Trophoblast cell (in vitro differentiated cells and primary cell): ENCODE data around the gene PIP5K1B.

ENCODE experiments used
- DNase-seq, 2 donors: peaks; one replicate each; pipeline ENCODE4 v3.0.0-alpha.2; 2016
- H2AFZ ChIP-seq: 2 replicates; pipeline ENCODE4 v1.6.1; 2013; ENCODE audit warnings: low read length, moderate library complexity, mild to moderate bottlenecking; ENCODE audit not compliant: insufficient read depth, poor library complexity
- H2AK5ac ChIP-seq: 2 replicates; pipeline ENCODE4 v1.6.1; 2013; ENCODE audit warnings: mild to moderate bottlenecking, low read length
- H2BK120ac ChIP-seq: 2 replicates; pipeline ENCODE4 v1.6.1; 2013; ENCODE audit warnings: low read length, mild to moderate bottlenecking, moderate library complexity; ENCODE audit not compliant: insufficient read depth, poor library complexity
- H2BK12ac ChIP-seq: 2 replicates; pipeline ENCODE4 v1.6.1; 2013; ENCODE audit warnings: mild to moderate bottlenecking, low read length, moderate library complexity
- H2BK5ac ChIP-seq: 2 replicates; pipeline ENCODE4 v1.6.1; 2013; ENCODE audit warnings: low read length, low read depth, moderate library complexity, mild to moderate bottlenecking; ENCODE audit not compliant: poor library complexity
- H3K14ac ChIP-seq: 2 replicates; pipeline ENCODE4 v1.6.1; 2013; ENCODE audit warnings: mild to moderate bottlenecking, low read length
- H3K18ac ChIP-seq: 2 replicates; pipeline ENCODE4 v1.6.1; 2013; ENCODE audit warnings: mild to moderate bottlenecking, low read length
- H3K23ac ChIP-seq: 2 replicates; pipeline ENCODE4 v1.6.1; 2013; ENCODE audit warnings: low read length
- H3K27ac ChIP-seq: 2 replicates; pipeline ENCODE4 v1.5.1; 2013; ENCODE audit warnings: low read depth, mild to moderate bottlenecking, inconsistent platforms, low read length, moderate library complexity
- H3K27me3 ChIP-seq: 2 replicates; pipeline ENCODE4 v1.6.1; 2013; ENCODE audit warnings: inconsistent platforms, mild to moderate bottlenecking, low read length, moderate library complexity; ENCODE audit not compliant: insufficient read depth
- H3K36me3 ChIP-seq, 2 experiments: 1 replicate in 1 of 2; 2 replicates in 1 of 2; pipeline ENCODE4 v1.6.1; 2013; ENCODE audit warnings: low read length in 2 of 2, mild to moderate bottlenecking in 2 of 2, moderate library complexity in 1 of 2; ENCODE audit not compliant: insufficient read depth in 2 of 2, control insufficient read depth in 1 of 2
- H3K4ac ChIP-seq: 2 replicates; pipeline ENCODE4 v1.6.1; 2013; ENCODE audit warnings: low read depth, mild to moderate bottlenecking, low read length, moderate library complexity
- H3K4me1 ChIP-seq, 2 experiments: 1 replicate in 1 of 2; 2 replicates in 1 of 2; pipeline ENCODE4 v1.6.1; 2013; ENCODE audit warnings: low read length in 2 of 2, mild to moderate bottlenecking in 2 of 2, moderate library complexity in 1 of 2; ENCODE audit not compliant: insufficient read depth in 2 of 2, control insufficient read depth in 1 of 2
- H3K4me2 ChIP-seq: 2 replicates; pipeline ENCODE4 v1.6.1; 2013; ENCODE audit warnings: inconsistent platforms, mild to moderate bottlenecking, low read length, moderate library complexity
- H3K4me3 ChIP-seq: 2 replicates; pipeline ENCODE4 v1.5.1; 2013; ENCODE audit warnings: mild to moderate bottlenecking, low read depth, low read length, inconsistent platforms
- H3K79me1 ChIP-seq: one replicate; pipeline ENCODE4 v1.6.1; 2013; ENCODE audit warnings: low read length
- H3K79me2 ChIP-seq: 2 replicates; pipeline ENCODE4 v1.6.1; 2013; ENCODE audit warnings: low read length, mild to moderate bottlenecking; ENCODE audit not compliant: control insufficient read depth, insufficient read depth, poor library complexity
- H3K9ac ChIP-seq: 2 replicates; pipeline ENCODE4 v1.6.1; 2013; ENCODE audit warnings: mild to moderate bottlenecking, low read length
- H3K9me3 ChIP-seq: 2 replicates; pipeline ENCODE4 v1.6.1; 2013; ENCODE audit warnings: low read depth, mild to moderate bottlenecking, control low read depth, inconsistent platforms, low read length; ENCODE audit not compliant: insufficient read depth
- H4K12ac ChIP-seq: 2 replicates; pipeline ENCODE4 v1.6.1; 2013; ENCODE audit warnings: low read depth, mild to moderate bottlenecking, low read length, moderate library complexity
- H4K8ac ChIP-seq: 2 replicates; pipeline ENCODE4 v1.6.1; 2013; ENCODE audit warnings: low read depth, mild to moderate bottlenecking, low read length, moderate library complexity
- H4K91ac ChIP-seq: one replicate; pipeline ENCODE4 v1.6.1; 2013; ENCODE audit warnings: low read depth, mild to moderate bottlenecking, low read length, moderate library complexity
- WGBS: extraction: QIAGEN DNeasy Blood & Tissue Kit; methylation state at CpG from one replicate; pipeline ENCODE4 v1.1.7; 2013; ENCODE audit warnings: missing lambda C conversion rate; ENCODE audit not compliant: insufficient read length, insufficient coverage; ENCODE audit errors: extremely low coverage; 5-methylcytosine and 5-hydroxymethylcytosine counted together

PIP5K1B gene

GRCh38 chr9:68898781-68899439 is 193.9 kb downstream of the PIP5K1B start:
- no peak overlapping the region for H3K23ac ChIP-seq
- no peak overlapping the region for H3K14ac ChIP-seq
- no peak overlapping the region for H4K8ac ChIP-seq
- H3K27me3 ChIP-seq = no peaks in the 10 kb centered on the region
- H3K36me3 ChIP-seq = no peaks in the 10 kb centered on the region
- no peak overlapping the region for H2BK120ac ChIP-seq
- no peak overlapping the region for H2AFZ ChIP-seq
- H3K79me2 ChIP-seq = no peaks in the 10 kb centered on the region
- H3K18ac ChIP-seq = no peak overlapping the region
- H4K91ac ChIP-seq = no peak overlapping the region
- DNase-seq = no peak
- no peak overlapping the region for H3K9ac ChIP-seq
- H3K4me3 ChIP-seq = no peak overlapping the region
- no peaks in the 10 kb centered on the region for H3K9me3 ChIP-seq
- no peaks in the 10 kb centered on the region for H3K4me1 ChIP-seq
- H2BK12ac ChIP-seq = no peak overlapping the region
- H3K4me2 ChIP-seq = no peak overlapping the region
- H3K79me1 ChIP-seq = no peaks in the 10 kb centered on the region
- H4K12ac ChIP-seq = no peak overlapping the region
- no peak overlapping the region for H3K4ac ChIP-seq
- no peak overlapping the region for H2AK5ac ChIP-seq
- no CpG with 5 or more reads among the region's 6 CpGs for WGBS
- H3K27ac ChIP-seq = no peak overlapping the region
- H2BK5ac ChIP-seq = no peak overlapping the region

GRCh38 chr9:68904454-68904853 is 199.4 kb downstream of the PIP5K1B start:
- no peak overlapping the region for H4K12ac ChIP-seq
- no peak overlapping the region for H3K9ac ChIP-seq
- H3K9me3 ChIP-seq = no peaks in the 10 kb centered on the region
- no peak overlapping the region for H2BK5ac ChIP-seq
- no peaks in the 10 kb centered on the region for H3K27me3 ChIP-seq
- no CpG with 5 or more reads among the region's 6 CpGs for WGBS
- H3K4me2 ChIP-seq = no peak overlapping the region
- no peak overlapping the region for H3K18ac ChIP-seq
- H2BK12ac ChIP-seq = no peak overlapping the region
- no peak overlapping the region for H2AFZ ChIP-seq
- peaks cover 2 to 3% of the 10 kb centered on the region in 2 experiments for H3K4me1 ChIP-seq
- no peak overlapping the region for H2AK5ac ChIP-seq
- no peak overlapping the region for H3K4me3 ChIP-seq
- H3K14ac ChIP-seq = no peak overlapping the region
- H2BK120ac ChIP-seq = no peak overlapping the region
- H4K8ac ChIP-seq = no peak overlapping the region
- no peaks in the 10 kb centered on the region for H3K79me2 ChIP-seq
- H3K27ac ChIP-seq = no peak overlapping the region
- no peaks in the 10 kb centered on the region for H3K79me1 ChIP-seq
- no peak overlapping the region for H3K23ac ChIP-seq
- DNase-seq = no peak
- H3K4ac ChIP-seq = no peak overlapping the region
- H4K91ac ChIP-seq = no peak overlapping the region
- no peaks in the 10 kb centered on the region for H3K36me3 ChIP-seq

DNA sequence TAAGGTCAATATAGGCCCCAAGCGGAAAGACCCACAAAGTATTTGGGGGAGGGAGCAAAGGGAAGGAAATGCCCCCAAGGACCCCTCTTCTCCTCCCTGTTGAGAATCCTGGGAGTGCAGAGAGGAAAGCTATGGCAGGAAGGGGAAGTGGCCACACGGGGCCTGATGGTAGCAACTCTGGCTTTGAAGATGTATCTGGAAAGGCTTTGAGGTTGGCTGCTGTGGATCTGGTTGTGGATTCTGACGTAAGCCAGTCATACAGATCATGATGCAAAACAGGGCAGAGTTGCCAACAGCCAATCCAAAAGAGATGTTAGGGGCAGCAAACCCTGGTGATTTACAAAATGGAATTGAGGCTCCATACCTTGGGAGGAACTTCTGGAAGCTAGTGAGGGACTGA is 200.1 kb downstream of the PIP5K1B start:
- H2AFZ ChIP-seq = no peak overlapping the region
- H4K8ac ChIP-seq = no peak overlapping the region
- no peak overlapping the region for H3K4ac ChIP-seq
- no peak overlapping the region for H3K4me3 ChIP-seq
- no peak overlapping the region for H4K91ac ChIP-seq
- H3K36me3 ChIP-seq = no peaks in the 10 kb centered on the region
- H2BK12ac ChIP-seq = no peak overlapping the region
- H2AK5ac ChIP-seq = no peak overlapping the region
- H3K79me2 ChIP-seq = no peaks in the 10 kb centered on the region
- H4K12ac ChIP-seq = no peak overlapping the region
- H3K9ac ChIP-seq = no peak overlapping the region
- no peak overlapping the region for H2BK5ac ChIP-seq
- no CpG with 5 or more reads among the region's 3 CpGs for WGBS
- H3K27ac ChIP-seq = no peak overlapping the region
- no peaks in the 10 kb centered on the region for H3K79me1 ChIP-seq
- H2BK120ac ChIP-seq = no peak overlapping the region
- no peak overlapping the region for H3K4me2 ChIP-seq
- no peak overlapping the region for H3K23ac ChIP-seq
- H3K4me1 ChIP-seq = peaks cover 2 to 3% of the 10 kb centered on the region in 2 experiments
- DNase-seq = no peak
- no peaks in the 10 kb centered on the region for H3K27me3 ChIP-seq
- no peak overlapping the region for H3K18ac ChIP-seq
- H3K14ac ChIP-seq = no peak overlapping the region
- H3K9me3 ChIP-seq = no peaks in the 10 kb centered on the region

DNA sequence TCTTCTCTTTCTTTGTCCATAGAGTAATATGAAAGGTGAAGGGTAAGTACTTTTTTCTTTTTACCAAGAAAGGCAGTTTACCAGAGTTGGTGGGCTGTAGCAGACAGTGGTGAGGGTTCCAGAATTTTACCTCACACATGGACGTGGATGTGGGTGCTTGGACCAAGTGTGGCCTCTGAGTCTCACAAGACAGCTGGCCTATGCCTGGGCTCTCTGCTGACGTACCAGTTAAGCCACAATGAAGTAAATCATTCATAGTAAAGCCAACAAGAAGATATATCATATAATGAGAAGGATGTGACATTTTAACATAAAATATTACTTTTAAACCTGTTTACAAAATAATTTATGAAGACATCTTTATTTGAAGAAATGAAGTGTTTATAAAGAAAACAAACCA is 202.9 kb downstream of the PIP5K1B start:
- Histone ChIP-seq H3K4me2 (no peak overlapping the region), H3K4ac (no peak overlapping the region), H2BK120ac (no peak overlapping the region), H3K14ac (no peak overlapping the region), H3K79me2 (no peaks in the 10 kb centered on the region), H4K12ac (no peak overlapping the region), H3K4me3 (no peak overlapping the region), H2BK5ac (no peak overlapping the region), H4K91ac (no peak overlapping the region), H3K36me3 (no peaks in the 10 kb centered on the region), H4K8ac (no peak overlapping the region), H3K79me1 (no peaks in the 10 kb centered on the region), H3K9me3 (no peaks in the 10 kb centered on the region), H2AK5ac (no peak overlapping the region), H2BK12ac (no peak overlapping the region), H3K23ac (no peak overlapping the region), H3K4me1 (peaks cover 2 to 3% of the 10 kb centered on the region in 2 experiments), H2AFZ (no peak overlapping the region), H3K27ac (no peak overlapping the region), H3K9ac (no peak overlapping the region), H3K18ac (no peak overlapping the region), H3K27me3 (no peaks in the 10 kb centered on the region)
- WGBS = no CpG with 5 or more reads among the region's 2 CpGs
- DNase-seq = no peak
